Vagina (tissue), 2 donors: Measurements from ENCODE around the gene IL1R2. TPM values are rescaled to one million over a fixed set of nuclear protein-coding genes. Genes with fewer than 3 reads are reported as not detected.

ENCODE experiments used
- DNase-seq, 2 donors: peaks; one replicate each; pipeline ENCODE4 v3.0.0-alpha.2; 2017; ENCODE audit errors: extremely low spot score in 2 of 2
- H3K27ac ChIP-seq: fragments of 200-600 bp; sonication (generic); one replicate; pipeline ENCODE4 v1.5.1; 2019
- H3K27me3 ChIP-seq: fragments of 200-600 bp; sonication (generic); one replicate; pipeline ENCODE4 v1.5.1; 2019
- H3K36me3 ChIP-seq, 2 donors: fragments of 200-600 bp; sonication (generic); one replicate each; pipeline ENCODE4 v1.5.1; 2017 to 2019
- H3K4me1 ChIP-seq: fragments of 200-600 bp; sonication (generic); one replicate; pipeline ENCODE4 v1.5.1; 2019
- H3K4me3 ChIP-seq, 2 donors: fragments of 200-600 bp; sonication (generic); 1 replicate in 1 of 2; 2 replicates in 1 of 2; pipeline ENCODE4 v1.5.1; 2016 to 2019
- H3K9me3 ChIP-seq: fragments of 200-600 bp; sonication (generic); one replicate; pipeline ENCODE4 v1.5.1; 2019
- POLR2A ChIP-seq, 2 donors: fragments of 450-650 bp; IDR thresholded peaks; one replicate each; pipeline ENCODE4 v1.6.1; 2017; ENCODE audit warnings: antibody characterized with exemption in 2 of 2, mild to moderate bottlenecking in 2 of 2, moderate library complexity in 2 of 2
- POLR2AphosphoS5 ChIP-seq, 2 donors: sonication (generic); formaldehyde crosslinking; IDR thresholded peaks; one replicate each; pipeline ENCODE4 v1.9.0; 2017; ENCODE audit warnings: antibody characterized with exemption in 2 of 2, mild to moderate bottlenecking in 2 of 2, low read depth in 1 of 2; ENCODE audit not compliant: insufficient read depth in 1 of 2
- intact Hi-C: fragments of 100-400 bp; cut with DNase I; formaldehyde crosslinking; loops from one replicate; pipeline ENCODE4 v1.15.1; 2023
- total RNA-seq: library from RNA; depleted of rRNA; stranded (reverse); fragments of >200 nt; gene quantifications from one replicate; pipeline ENCODE4 v1.2.3, GENCODE V29; 2016
- TF ChIP-seq, protein P1 (sequence below), 3 experiments: fragments of 450-650 bp in 2 of 3; fragments of 200-600 bp in 1 of 3; sonication (generic) in 1 of 3; IDR thresholded peaks; one replicate each; pipeline ENCODE4 v1.5.1; 2017 to 2019; ENCODE audit warnings: antibody characterized with exemption in 3 of 3, mild to moderate bottlenecking in 2 of 3, moderate library complexity in 2 of 3

IL1R2 gene
- total RNA-seq, 1 donor from 2014 or later = 63.3 TPM

GRCh38 chr2:102005449-102005848 lies 13.7 kb downstream of the IL1R2 start:
- H3K27me3 ChIP-seq = no peaks in the 10 kb centered on the region
- no peak for DNase-seq
- H3K36me3 ChIP-seq = no peaks in the 10 kb centered on the region
- intact Hi-C loops = no loop called here
- H3K27ac ChIP-seq = peak overlapping the region; percentile 64
- peaks cover 16% of the 10 kb centered on the region for H3K4me1 ChIP-seq
- H3K4me3 ChIP-seq = no peak overlapping the region
- no peaks in the 10 kb centered on the region for H3K9me3 ChIP-seq
- no peak for TF ChIP-seq POLR2A (IDR thresholded peaks at IDR 0.05)
- TF ChIP-seq, protein P1, sequence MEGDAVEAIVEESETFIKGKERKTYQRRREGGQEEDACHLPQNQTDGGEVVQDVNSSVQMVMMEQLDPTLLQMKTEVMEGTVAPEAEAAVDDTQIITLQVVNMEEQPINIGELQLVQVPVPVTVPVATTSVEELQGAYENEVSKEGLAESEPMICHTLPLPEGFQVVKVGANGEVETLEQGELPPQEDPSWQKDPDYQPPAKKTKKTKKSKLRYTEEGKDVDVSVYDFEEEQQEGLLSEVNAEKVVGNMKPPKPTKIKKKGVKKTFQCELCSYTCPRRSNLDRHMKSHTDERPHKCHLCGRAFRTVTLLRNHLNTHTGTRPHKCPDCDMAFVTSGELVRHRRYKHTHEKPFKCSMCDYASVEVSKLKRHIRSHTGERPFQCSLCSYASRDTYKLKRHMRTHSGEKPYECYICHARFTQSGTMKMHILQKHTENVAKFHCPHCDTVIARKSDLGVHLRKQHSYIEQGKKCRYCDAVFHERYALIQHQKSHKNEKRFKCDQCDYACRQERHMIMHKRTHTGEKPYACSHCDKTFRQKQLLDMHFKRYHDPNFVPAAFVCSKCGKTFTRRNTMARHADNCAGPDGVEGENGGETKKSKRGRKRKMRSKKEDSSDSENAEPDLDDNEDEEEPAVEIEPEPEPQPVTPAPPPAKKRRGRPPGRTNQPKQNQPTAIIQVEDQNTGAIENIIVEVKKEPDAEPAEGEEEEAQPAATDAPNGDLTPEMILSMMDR (IDR thresholded peaks at IDR 0.05) = no peak
- TF ChIP-seq POLR2AphosphoS5 (IDR thresholded peaks at IDR 0.05; ENCODE audit: insufficient read depth in 1 of 2, low read depth in 1 of 2) = no peak

DNA sequence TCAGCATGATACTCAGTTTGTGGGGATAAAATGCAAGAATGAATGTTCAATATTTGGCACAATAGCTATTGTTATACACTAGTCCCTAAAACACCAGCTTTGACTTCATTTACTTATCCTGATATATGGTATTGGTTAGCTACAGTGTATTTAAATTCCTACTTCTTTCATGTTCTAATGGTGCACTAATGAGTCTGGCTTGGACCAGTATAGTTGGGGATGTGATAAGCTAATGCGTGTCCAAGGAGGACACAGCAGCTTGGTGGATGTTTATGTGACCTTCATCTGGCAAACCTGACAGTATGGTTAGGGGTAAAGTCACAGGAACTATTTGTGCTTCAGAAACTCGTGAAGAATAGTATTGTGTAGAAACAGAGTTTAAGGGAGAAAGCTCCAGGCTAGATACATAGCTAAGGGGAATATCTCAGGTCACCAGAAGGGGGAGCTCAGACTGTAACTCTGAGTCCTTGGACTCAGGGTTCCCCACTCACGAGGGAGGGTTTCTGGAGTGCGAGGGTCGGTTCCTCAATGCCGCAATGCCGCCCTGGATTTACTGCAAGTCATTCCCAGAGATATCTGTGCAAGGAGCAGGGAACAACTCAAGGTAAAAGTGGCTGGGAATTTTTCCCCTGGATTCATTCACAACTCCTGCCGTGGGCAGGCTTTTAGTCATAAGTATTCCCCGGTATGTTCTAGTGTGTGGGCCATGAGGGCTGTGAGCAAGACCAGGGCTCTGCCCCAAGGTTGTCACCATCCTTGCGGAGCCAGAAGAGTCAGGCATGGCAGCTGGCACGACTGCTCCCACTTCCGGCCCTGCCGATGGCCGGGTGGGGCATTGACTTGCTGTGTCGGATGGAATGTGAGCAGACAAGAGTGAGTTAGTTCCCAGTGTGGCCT lies 14.5 kb downstream of the IL1R2 start:
- no peak overlapping the region for H3K27ac ChIP-seq
- H3K4me3 ChIP-seq = no peak overlapping the region
- no peaks in the 10 kb centered on the region for H3K36me3 ChIP-seq
- no peaks in the 10 kb centered on the region for H3K9me3 ChIP-seq
- intact Hi-C loops = no loop called here
- DNase-seq = no peak
- peaks cover 16% of the 10 kb centered on the region for H3K4me1 ChIP-seq
- H3K27me3 ChIP-seq = no peaks in the 10 kb centered on the region
- TF ChIP-seq POLR2AphosphoS5 (IDR thresholded peaks at IDR 0.05; ENCODE audit: insufficient read depth in 1 of 2, low read depth in 1 of 2) = peak in 1 of 2 donors; percentile 29
- TF ChIP-seq POLR2A (IDR thresholded peaks at IDR 0.05) = no peak
- TF ChIP-seq, protein P1 (IDR thresholded peaks at IDR 0.05) = peak in 2 of 3 experiments; percentile 28 to 42

- no peak for DNase-seq
- Histone ChIP-seq H3K4me1 (peaks cover 16% of the 10 kb centered on the region), H3K27me3 (no peaks in the 10 kb centered on the region), H3K9me3 (no peaks in the 10 kb centered on the region), H3K36me3 (no peaks in the 10 kb centered on the region), H3K27ac (no peak overlapping the region), H3K4me3 (no peak overlapping the region)
- intact Hi-C loops = no loop called here
- TF ChIP-seq, protein P1 (IDR thresholded peaks at IDR 0.05) = no peak
- TF ChIP-seq POLR2A (IDR thresholded peaks at IDR 0.05) (no peak), POLR2AphosphoS5 (IDR thresholded peaks at IDR 0.05; ENCODE audit: insufficient read depth in 1 of 2, low read depth in 1 of 2) (no peak)
Observed at GRCh38 chr2:102006886-102007278, 15.1 kb downstream of the IL1R2 start.

GRCh38 chr2:102008490-102008889 lies 16.7 kb downstream of the IL1R2 start:
- intact Hi-C loops = no loop called here
- no peak for DNase-seq
- Histone ChIP-seq H3K36me3 (no peaks in the 10 kb centered on the region), H3K4me1 (peaks cover 16% of the 10 kb centered on the region), H3K9me3 (no peaks in the 10 kb centered on the region), H3K4me3 (no peak overlapping the region), H3K27ac (no peak overlapping the region), H3K27me3 (no peaks in the 10 kb centered on the region)
- no peak for TF ChIP-seq POLR2AphosphoS5 (IDR thresholded peaks at IDR 0.05; ENCODE audit: insufficient read depth in 1 of 2, low read depth in 1 of 2)
- TF ChIP-seq, protein P1 (IDR thresholded peaks at IDR 0.05) = no peak
- TF ChIP-seq POLR2A (IDR thresholded peaks at IDR 0.05) = no peak

GRCh38 chr2:102009557-102009956 lies 17.8 kb downstream of the IL1R2 start:
- DNase-seq = no peak
- Histone ChIP-seq H3K4me1 (peaks cover 16% of the 10 kb centered on the region), H3K4me3 (no peak overlapping the region), H3K27me3 (no peaks in the 10 kb centered on the region), H3K9me3 (no peaks in the 10 kb centered on the region), H3K36me3 (no peaks in the 10 kb centered on the region), H3K27ac (no peak overlapping the region)
- intact Hi-C loops = no loop called here
- TF ChIP-seq, protein P1 (IDR thresholded peaks at IDR 0.05) = no peak
- no peak for TF ChIP-seq POLR2A (IDR thresholded peaks at IDR 0.05)
- no peak for TF ChIP-seq POLR2AphosphoS5 (IDR thresholded peaks at IDR 0.05; ENCODE audit: insufficient read depth in 1 of 2, low read depth in 1 of 2)
